ENCODE data around the gene ANO2.

The ANO2 gene

GRCh38 chr12:5778821-5779220 lies 166.2 kb downstream of the ANO2 start:
- no peak for DNase-seq (ENCODE audit: low read depth)

- no peak for DNase-seq (ENCODE audit: low read depth)
These were observed 167.6 kb downstream of the ANO2 start for GRCh38 chr12:5777451-5777850.

DNA sequence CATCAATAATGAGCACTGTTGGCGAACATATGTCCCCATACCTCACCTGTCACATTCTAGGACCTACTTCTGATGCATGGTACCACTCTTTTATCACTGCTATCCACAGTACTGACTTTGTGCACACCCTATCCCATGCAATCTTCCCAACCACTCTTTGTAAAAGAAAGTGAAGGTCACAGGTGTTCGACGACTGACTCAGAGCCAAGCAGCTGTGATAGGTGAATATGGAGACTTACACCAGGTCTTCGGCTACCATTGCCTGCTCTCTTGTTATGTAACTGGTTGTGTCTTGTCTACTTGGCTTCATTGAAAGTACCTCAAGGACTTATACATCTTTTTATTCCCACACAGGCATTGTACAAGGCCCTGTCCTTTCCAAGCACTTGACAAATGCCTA lies 169.0 kb downstream of the ANO2 start:
- no peak for DNase-seq (ENCODE audit: low read depth)

DNA sequence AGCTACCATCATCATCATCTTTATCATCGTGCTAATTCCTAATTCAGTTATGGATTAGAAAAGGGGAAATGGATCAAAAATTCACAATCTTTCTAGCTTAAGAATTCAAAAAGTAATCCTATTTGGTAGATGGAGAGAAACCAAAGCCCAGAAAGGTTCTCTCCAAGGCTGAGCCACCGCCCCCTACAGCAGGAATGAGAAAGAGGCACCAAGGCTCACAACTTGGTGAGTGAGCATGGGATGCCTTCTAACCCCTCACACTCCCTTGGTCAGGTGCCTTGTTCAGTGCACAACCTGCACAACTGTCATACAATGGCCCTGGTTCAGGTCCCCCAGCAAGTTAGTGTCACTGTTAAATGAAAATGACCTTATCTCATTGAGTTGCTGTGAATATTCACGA lies 171.5 kb downstream of the ANO2 start:
- DNase-seq (ENCODE audit: low read depth) = no peak

DNA sequence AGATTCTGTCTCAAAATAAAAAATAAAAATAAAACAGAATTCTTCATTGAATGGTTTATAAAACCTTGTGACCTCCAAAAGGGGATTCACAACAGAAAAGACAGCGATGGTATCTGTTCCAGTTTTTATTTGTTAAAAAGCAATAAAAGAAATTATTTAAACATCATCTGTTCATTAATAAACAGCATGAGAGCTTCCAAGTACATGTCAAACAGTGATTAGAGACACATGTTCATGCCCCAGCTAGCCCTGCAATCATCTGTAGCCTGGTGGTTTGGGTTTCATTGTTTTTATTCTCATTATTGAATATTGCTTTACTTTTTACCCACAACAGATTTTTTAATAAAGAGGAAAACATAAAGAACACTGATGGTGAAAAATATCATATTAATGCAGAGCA lies 173.3 kb downstream of the ANO2 start:
- no peak for DNase-seq (ENCODE audit: low read depth)

DNA sequence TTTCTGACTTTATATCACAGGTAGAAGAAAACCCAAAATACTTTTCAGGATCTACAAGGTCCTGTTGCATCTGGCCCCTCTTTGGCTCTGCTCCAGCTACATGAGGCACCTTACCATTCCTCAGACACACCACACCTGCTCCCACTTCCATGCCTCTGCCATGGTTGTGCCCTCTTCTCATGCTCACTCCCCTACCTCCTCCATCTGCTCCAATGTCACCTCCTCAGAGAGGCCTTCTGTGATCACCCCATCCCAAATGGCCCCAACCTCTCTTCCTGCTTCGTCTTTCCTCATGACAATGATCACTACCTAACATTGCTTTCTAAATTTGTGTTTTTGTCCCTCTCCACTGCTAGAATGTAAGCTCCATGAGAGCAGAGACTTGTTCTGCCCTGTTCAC lies 174.3 kb downstream of the ANO2 start:
- DNase-seq (ENCODE audit: low read depth) = no peak

- DNase-seq (ENCODE audit: low read depth) = no peak
These were observed 176.4 kb downstream of the ANO2 start for GRCh38 chr12:5768581-5769196.

DNA sequence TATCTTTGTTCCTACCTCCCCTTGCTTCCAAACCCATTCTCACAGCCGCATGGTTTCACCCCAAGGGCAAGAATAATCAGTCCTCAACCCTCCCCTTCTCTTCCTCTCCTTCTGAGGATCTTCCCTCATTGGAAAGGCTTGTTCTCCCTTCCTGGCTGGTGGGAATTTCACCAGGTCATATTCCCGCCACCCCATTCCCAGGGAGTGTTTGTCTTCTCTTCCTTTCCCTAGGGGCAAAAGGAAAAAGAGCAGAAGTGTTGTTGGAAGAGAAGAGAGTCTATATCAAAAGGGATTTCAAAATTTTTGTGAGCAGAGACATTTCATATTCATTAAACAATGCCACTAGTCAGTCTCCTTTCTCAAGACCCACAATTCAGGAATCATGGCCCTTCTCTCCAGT lies 176.9 kb downstream of the ANO2 start:
- no peak for DNase-seq (ENCODE audit: low read depth)

DNA sequence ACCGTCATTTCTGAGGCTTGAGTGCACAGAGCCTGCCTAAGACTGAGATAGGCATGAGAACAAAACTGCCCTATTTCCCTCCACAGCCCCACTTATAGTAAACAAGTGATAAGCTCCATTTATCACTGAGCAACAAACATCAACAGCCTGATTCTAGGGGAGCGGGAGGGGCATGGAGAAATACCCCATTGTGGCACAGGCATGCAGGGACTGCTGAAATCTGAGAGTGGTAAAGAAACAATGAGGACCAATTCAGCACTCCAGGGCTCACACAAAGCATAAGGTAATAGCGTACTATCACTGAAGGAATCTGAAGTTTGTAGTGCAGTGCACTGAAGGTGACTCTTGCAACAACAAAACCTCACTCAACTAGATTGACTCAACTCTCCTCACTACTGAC lies 186.7 kb downstream of the ANO2 start:
- DNase-seq (ENCODE audit: low read depth) = no peak

- no peak for DNase-seq (ENCODE audit: low read depth)
These were observed 188.7 kb downstream of the ANO2 start for GRCh38 chr12:5756338-5756842.

DNA sequence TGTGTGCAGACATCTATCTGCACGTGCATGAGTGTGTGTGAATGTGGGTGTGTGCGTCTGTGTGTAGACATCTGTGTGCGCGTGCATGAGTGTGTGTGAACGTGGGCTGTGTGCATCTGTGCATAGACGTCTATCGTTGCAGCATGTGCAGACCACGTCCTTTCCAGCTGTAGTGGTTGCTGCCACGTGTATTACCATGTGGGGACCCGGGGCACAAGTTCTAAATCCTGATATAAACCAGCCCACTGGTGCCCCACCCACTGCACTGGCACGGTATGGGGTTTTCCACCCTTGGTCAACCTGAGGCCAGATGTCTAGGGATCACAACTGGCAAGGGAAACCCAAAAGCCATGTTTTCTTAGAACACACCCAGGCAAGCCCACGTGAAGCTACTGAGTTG lies 197.0 kb downstream of the ANO2 start:
- no peak for DNase-seq (ENCODE audit: low read depth)

DNA sequence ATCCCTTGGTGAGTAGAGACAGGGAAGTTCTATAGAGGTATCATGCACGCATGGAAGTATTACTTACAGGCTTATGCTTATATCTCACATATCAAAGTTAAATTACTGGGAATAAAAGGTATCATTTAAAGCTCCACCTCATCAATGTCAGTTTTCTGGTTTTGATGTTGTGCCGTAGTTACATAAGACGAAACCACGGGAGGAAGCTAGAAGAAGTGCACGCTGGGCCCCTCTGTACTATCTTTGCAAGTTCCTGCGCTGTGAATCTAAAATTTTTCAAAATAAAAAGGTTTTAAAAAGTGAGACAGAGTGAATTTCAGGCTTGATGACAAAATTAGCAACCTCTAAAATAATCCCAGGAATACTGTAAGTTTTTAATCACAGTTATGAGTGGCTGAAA lies 198.1 kb downstream of the ANO2 start:
- no peak for DNase-seq (ENCODE audit: low read depth)

- no peak for DNase-seq (ENCODE audit: low read depth)
These were observed 198.8 kb downstream of the ANO2 start for GRCh38 chr12:5746036-5746908.

DNA sequence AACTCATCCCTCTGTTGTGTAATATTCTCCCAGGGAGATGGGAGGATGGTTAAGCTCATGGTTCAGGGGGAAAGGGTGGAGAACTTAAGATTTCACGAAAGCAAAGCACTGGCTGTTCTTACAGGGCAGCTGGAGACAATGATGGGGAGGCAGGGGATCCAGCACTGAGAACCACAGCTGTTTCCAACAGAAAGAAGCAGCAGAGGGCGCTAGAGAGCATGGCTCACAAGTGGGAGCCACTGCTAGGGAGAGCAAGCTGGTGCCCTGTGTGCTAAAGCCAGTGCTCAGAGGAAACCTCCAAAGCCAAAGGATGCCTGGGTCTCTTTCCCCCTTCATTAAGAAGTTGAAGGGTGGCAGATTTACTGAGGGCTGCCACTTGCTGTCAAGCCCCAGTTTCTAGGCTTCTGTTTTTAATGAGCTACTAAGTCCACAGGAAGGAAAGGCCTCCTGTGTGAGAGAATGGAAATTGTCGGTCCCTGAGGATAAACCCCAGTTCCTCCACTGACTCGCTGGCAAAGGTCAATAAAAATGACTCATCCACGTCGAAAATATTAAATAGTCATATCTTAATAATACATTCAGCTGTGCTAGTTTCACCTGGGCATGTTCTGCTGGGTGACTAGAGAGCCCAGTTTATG lies 199.7 kb downstream of the ANO2 start:
- DNase-seq (ENCODE audit: low read depth) = peak; percentile 22

DNA sequence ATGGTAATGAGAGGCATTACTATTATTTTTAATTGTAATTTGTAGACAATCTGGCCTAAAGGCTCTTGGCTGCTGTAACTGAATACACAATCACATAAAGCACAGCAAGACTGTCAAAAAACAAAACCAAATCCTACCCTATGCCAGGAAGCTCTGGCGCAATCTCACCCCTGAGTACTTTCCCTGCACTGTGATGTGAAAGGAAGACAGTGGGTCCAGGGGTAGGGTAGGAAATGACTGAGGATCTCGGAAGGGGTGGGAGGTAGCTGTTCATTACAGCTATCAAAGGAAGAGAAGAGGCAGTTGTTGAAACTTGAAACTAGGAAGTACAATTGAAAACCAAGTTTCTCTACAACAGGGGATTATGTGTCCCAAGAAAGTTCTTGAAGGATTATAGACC lies 202.8 kb downstream of the ANO2 start:
- DNase-seq (ENCODE audit: low read depth) = no peak

GRCh38 chr12:5739917-5740316 lies 205.1 kb downstream of the ANO2 start:
- no peak for DNase-seq (ENCODE audit: low read depth)

- no peak for DNase-seq (ENCODE audit: low read depth)
These were observed 207.3 kb downstream of the ANO2 start for GRCh38 chr12:5737778-5738177.

GRCh38 chr12:5736527-5736926 lies 208.5 kb downstream of the ANO2 start:
- no peak for DNase-seq (ENCODE audit: low read depth)

GRCh38 chr12:5736016-5736415 lies 209.0 kb downstream of the ANO2 start:
- no peak for DNase-seq (ENCODE audit: low read depth)

GRCh38 chr12:5733916-5734315 lies 211.1 kb downstream of the ANO2 start:
- DNase-seq (ENCODE audit: low read depth) = no peak

GRCh38 chr12:5733136-5733755 lies 211.8 kb downstream of the ANO2 start:
- no peak for DNase-seq (ENCODE audit: low read depth)

DNA sequence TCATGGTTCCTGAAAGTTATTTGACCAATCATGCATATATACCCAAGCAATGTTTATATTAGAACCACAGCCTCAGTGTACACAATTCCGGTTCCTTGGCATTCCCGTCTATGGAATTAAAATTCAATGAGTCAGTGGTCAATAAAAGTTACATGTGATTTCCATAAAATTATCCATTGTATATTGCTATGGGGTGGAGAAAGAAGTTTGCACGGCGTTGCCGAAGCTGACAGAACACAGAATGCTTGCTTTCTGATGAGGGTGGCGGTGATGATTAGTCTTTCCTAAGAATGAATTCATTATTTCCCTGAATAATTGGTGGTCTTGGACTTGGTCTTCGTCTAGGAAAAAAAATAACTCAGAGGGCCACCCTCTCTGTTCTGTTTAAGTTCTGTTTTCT lies 214.1 kb downstream of the ANO2 start:
- no peak for DNase-seq (ENCODE audit: low read depth)

All from stimulated activated CD8-positive, alpha-beta memory T cell treated with anti-CD3 and anti-CD28 coated beads, Interleukin-7, amount 100 ng/mL, for 24 hours (primary cell).